H1 (cell line): Measurements from ENCODE around the gene IL16. TPM values are rescaled to one million over a fixed set of nuclear protein-coding genes. Genes with fewer than 3 reads are reported as not detected.

Source experiments
- CTCF ChIA-PET: fragments of 300-600 bp; sonication (Branson Sonifier 250); formaldehyde crosslinking; loops from one replicate; lab custom pipeline; 2021; ENCODE audit not compliant: partially characterized antibody; lab: Charles Lee
- POLR2A ChIA-PET: fragments of 300-600 bp; sonication (Branson Sonifier 250); formaldehyde crosslinking; loops from one replicate; lab custom pipeline; 2021; ENCODE audit warnings: inconsistent platforms; ENCODE audit not compliant: partially characterized antibody; lab: Charles Lee
- DNase-seq, 2 experiments: peaks; one replicate each; pipeline versions ENCODE4 v3.0.0 to v3.0.0-alpha.2; 2010 to 2022; ENCODE audit warnings: low spot score in 2 of 2, low read depth in 1 of 2, mixed read lengths in 1 of 2
- FAIRE-seq: peaks from 2 replicates; lab custom pipeline; 2011; peaks lifted over from hg19 to GRCh38; lab: Jason Lieb, UNC
- H2AFZ ChIP-seq: 2 replicates; pipeline ENCODE4 v1.8.1; 2012; ENCODE audit warnings: low read length, inconsistent platforms
- H2AK5ac ChIP-seq: 2 replicates; pipeline ENCODE4 v1.6.1; 2013; ENCODE audit warnings: low read depth, low read length
- H2BK120ac ChIP-seq: replicated peaks from 2 replicates; pipeline ENCODE3; 2013; ENCODE audit warnings: low read depth, low read length, inconsistent platforms
- H2BK12ac ChIP-seq: 2 replicates; pipeline ENCODE4 v1.6.1; 2013; ENCODE audit warnings: low read depth, low read length
- H2BK15ac ChIP-seq: 2 replicates; pipeline ENCODE4 v1.6.1; 2013; ENCODE audit warnings: low read length
- H2BK20ac ChIP-seq: 2 replicates; pipeline ENCODE4 v1.6.1; 2013; ENCODE audit warnings: low read length
- H2BK5ac ChIP-seq: 2 replicates; pipeline ENCODE4 v1.6.1; 2013; ENCODE audit warnings: low read depth, low read length
- H3K14ac ChIP-seq: 2 replicates; pipeline ENCODE4 v1.6.1; 2013; ENCODE audit warnings: inconsistent platforms; ENCODE audit not compliant: insufficient read length
- H3K18ac ChIP-seq: 2 replicates; pipeline ENCODE4 v1.6.1; 2013; ENCODE audit warnings: low read length; ENCODE audit errors: extremely low read depth
- H3K23ac ChIP-seq: 2 replicates; pipeline ENCODE4 v1.6.1; 2013; ENCODE audit warnings: inconsistent platforms; ENCODE audit not compliant: insufficient read length
- H3K23me2 ChIP-seq: 2 replicates; pipeline ENCODE4 v1.6.1; 2013; ENCODE audit warnings: low read depth, low read length
- H3K27ac ChIP-seq: 2 replicates; pipeline ENCODE4 v1.6.1; 2011; ENCODE audit warnings: low read depth, low read length, inconsistent platforms
- H3K27me3 ChIP-seq, 4 experiments: replicated peaks in 1 of 4; 1 replicate in 1 of 4; 2 replicates in 3 of 4; pipeline versions ENCODE4 v1.6.1 to v1.8.1; 2011 to 2013; ENCODE audit warnings: low read length in 3 of 4, mild to moderate bottlenecking in 3 of 4, inconsistent platforms in 2 of 4, mixed read lengths in 2 of 4, moderate library complexity in 1 of 4; ENCODE audit not compliant: control insufficient read depth in 3 of 4, insufficient read depth in 3 of 4; ENCODE audit errors: extremely low read depth in 1 of 4
- H3K36me3 ChIP-seq, 4 experiments: 2 replicates each; pipeline versions ENCODE4 v1.6.1 to v1.8.1; 2011 to 2013; ENCODE audit warnings: mild to moderate bottlenecking in 4 of 4, low read length in 3 of 4, moderate library complexity in 2 of 4, control low read depth in 1 of 4, inconsistent platforms in 1 of 4; ENCODE audit not compliant: insufficient read depth in 4 of 4, control insufficient read depth in 2 of 4
- H3K4ac ChIP-seq: replicated peaks from 2 replicates; pipeline ENCODE3; 2013; ENCODE audit warnings: low read length, low read depth, mixed read lengths, inconsistent platforms; ENCODE audit not compliant: insufficient read length
- H3K4me1 ChIP-seq, 4 experiments: replicated peaks in 1 of 4; 1 replicate in 1 of 4; 2 replicates in 3 of 4; pipeline versions ENCODE4 v1.6.1 to v1.8.1; 2011 to 2013; ENCODE audit warnings: low read length in 3 of 4, inconsistent platforms in 2 of 4, mixed read lengths in 1 of 4; ENCODE audit not compliant: insufficient read depth in 4 of 4, control insufficient read depth in 3 of 4
- H3K4me2 ChIP-seq, 2 experiments: 2 replicates each; pipeline versions ENCODE4 v1.6.1 to v1.8.1; 2011 to 2013; ENCODE audit warnings: low read depth in 2 of 2, low read length in 2 of 2, control low read depth in 1 of 2, inconsistent platforms in 1 of 2, mild to moderate bottlenecking in 1 of 2; ENCODE audit not compliant: insufficient read depth in 1 of 2
- H3K4me3 ChIP-seq, 4 experiments: fragments of 200-600, 300-600 bp in 1 of 4; sonication (generic), shearing (Covaris generic), sonication (Bioruptor Twin) in 1 of 4; 2 replicates each; pipeline versions ENCODE4 v1.5.1 to v1.8.1; 2011 to 2016; ENCODE audit warnings: low read length in 4 of 4, low read depth in 3 of 4, control low read depth in 2 of 4, inconsistent platforms in 2 of 4, mild to moderate bottlenecking in 2 of 4, mixed read lengths in 1 of 4, moderate library complexity in 1 of 4; ENCODE audit not compliant: insufficient read depth in 2 of 4; ENCODE audit errors: extremely low read depth in 1 of 4
- H3K56ac ChIP-seq: replicated peaks from 2 replicates; pipeline ENCODE3; 2013; ENCODE audit warnings: low read depth, mild to moderate bottlenecking, mixed read lengths, low read length, inconsistent platforms; ENCODE audit not compliant: insufficient read length
- H3K79me1 ChIP-seq: 2 replicates; pipeline ENCODE4 v1.6.1; 2013; ENCODE audit warnings: low read depth, low read length, control low read depth
- H3K79me2 ChIP-seq, 2 experiments: 2 replicates each; pipeline versions ENCODE4 v1.6.1 to v1.8.1; 2012 to 2013; ENCODE audit warnings: low read length in 2 of 2, mild to moderate bottlenecking in 2 of 2, inconsistent platforms in 1 of 2; ENCODE audit not compliant: insufficient read depth in 2 of 2, control insufficient read depth in 1 of 2
- H3K9ac ChIP-seq, 4 experiments: replicated peaks in 1 of 4; 1 replicate in 1 of 4; 2 replicates in 3 of 4; pipeline versions ENCODE4 v1.6.1 to v1.8.1; 2011 to 2013; ENCODE audit warnings: low read depth in 3 of 4, low read length in 3 of 4, control low read depth in 2 of 4, mild to moderate bottlenecking in 2 of 4, moderate library complexity in 2 of 4, inconsistent platforms in 1 of 4; ENCODE audit errors: extremely low read depth in 1 of 4
- H3K9me3 ChIP-seq, 2 experiments: 2 replicates each; pipeline versions ENCODE4 v1.6.1 to v1.8.1; 2012 to 2013; ENCODE audit warnings: mild to moderate bottlenecking in 2 of 2, moderate library complexity in 2 of 2, control low read depth in 1 of 2, inconsistent platforms in 1 of 2, low read depth in 1 of 2, low read length in 1 of 2, mixed read lengths in 1 of 2; ENCODE audit not compliant: insufficient read depth in 2 of 2
- H4K20me1 ChIP-seq, 2 experiments: replicated peaks in 1 of 2; 2 replicates each; pipeline versions ENCODE3 to v1.8.1; 2011 to 2013; ENCODE audit warnings: inconsistent platforms in 2 of 2, low read length in 2 of 2, mild to moderate bottlenecking in 1 of 2; ENCODE audit not compliant: insufficient read depth in 2 of 2, control insufficient read depth in 1 of 2
- H4K5ac ChIP-seq: 2 replicates; pipeline ENCODE4 v1.6.1; 2013; ENCODE audit warnings: low read length, low read depth, mixed read lengths, inconsistent platforms; ENCODE audit not compliant: insufficient read length
- H4K8ac ChIP-seq: 2 replicates; pipeline ENCODE4 v1.8.0; 2013; ENCODE audit warnings: mild to moderate bottlenecking, moderate library complexity, low read length, inconsistent platforms; ENCODE audit not compliant: insufficient read depth; ENCODE audit errors: extremely low read depth
- H4K91ac ChIP-seq: replicated peaks from 2 replicates; pipeline ENCODE3; 2013; ENCODE audit warnings: low read length, mixed read lengths, inconsistent platforms; ENCODE audit not compliant: insufficient read length
- CREB1 ChIP-seq: IDR thresholded peaks from 2 replicates; pipeline ENCODE4 v1.6.1; 2012; ENCODE audit warnings: inconsistent platforms
- MAFK ChIP-seq: IDR thresholded peaks from 2 replicates; pipeline ENCODE4 v1.6.1; 2012; ENCODE audit warnings: low read depth, mild to moderate bottlenecking, improper control_type of control experiment, low read length
- POLR2AphosphoS5 ChIP-seq: IDR thresholded peaks from 2 replicates; pipeline ENCODE4 v1.6.1; 2011; ENCODE audit warnings: low read depth, low read length
- RFX5 ChIP-seq: IDR thresholded peaks from 2 replicates; pipeline ENCODE4 v1.6.1; 2011; ENCODE audit warnings: low read depth, low read length, improper control_type of control experiment, borderline replicate concordance
- RXRA ChIP-seq: IDR thresholded peaks from 2 replicates; pipeline ENCODE4 v1.6.1; 2011; ENCODE audit warnings: low read depth, mild to moderate bottlenecking, low read length, moderate library complexity; ENCODE audit not compliant: insufficient read depth
- WGBS, 2 experiments: shearing (Covaris generic) in 1 of 2; methylation state at CpG; one replicate each; pipeline versions ENCODE4 v1.1.6 to v1.1.7; 2013 to 2015; ENCODE audit warnings: low lambda C conversion rate in 2 of 2, mixed read lengths in 2 of 2, inconsistent platforms in 1 of 2, low coverage in 1 of 2, missing lambda C conversion rate in 1 of 2; ENCODE audit not compliant: insufficient replicate concordance in 2 of 2, insufficient coverage in 1 of 2, insufficient read length in 1 of 2; ENCODE audit errors: extremely low coverage in 1 of 2, missing lambda C conversion rate in 1 of 2; 5-methylcytosine and 5-hydroxymethylcytosine counted together
- polyA plus RNA-seq, 7 experiments: library from polyadenylated mRNA; depleted of rRNA in 3 of 7; stranded (reverse) in 5 of 7; unstranded in 2 of 7; fragments of >200 nt in 5 of 7; fragments of 200-250 nt in 2 of 7; gene quantifications; 1 replicate in 5 of 7; 2 replicates in 1 of 7; 4 replicates in 1 of 7; pipeline versions ENCODE4 v1.2.1 to v1.2.3, GENCODE V29; 2011 to 2013; ENCODE audit warnings: missing spikeins in 2 of 7, mixed read lengths in 2 of 7
- total RNA-seq: library from RNA; stranded (reverse); fragmentation: NEBNext Ultra II Directional; extraction: Animal tissue kit (Norgen Biotek cat#: 25700); gene quantifications from 2 replicates; pipeline ENCODE4 v1.2.1, GENCODE V29; 2021
- TF ChIP-seq, protein P1 (sequence below): IDR thresholded peaks from 2 replicates; pipeline ENCODE4 v1.6.1; 2012; ENCODE audit warnings: low read length, inconsistent platforms

The IL16 gene
- total and polyA plus RNA-seq, 2 of the 8 experiments (the other 6 are each of a cell fraction or from before 2014, with no cell fraction given), result 0.03 to 0.09 TPM

DNA sequence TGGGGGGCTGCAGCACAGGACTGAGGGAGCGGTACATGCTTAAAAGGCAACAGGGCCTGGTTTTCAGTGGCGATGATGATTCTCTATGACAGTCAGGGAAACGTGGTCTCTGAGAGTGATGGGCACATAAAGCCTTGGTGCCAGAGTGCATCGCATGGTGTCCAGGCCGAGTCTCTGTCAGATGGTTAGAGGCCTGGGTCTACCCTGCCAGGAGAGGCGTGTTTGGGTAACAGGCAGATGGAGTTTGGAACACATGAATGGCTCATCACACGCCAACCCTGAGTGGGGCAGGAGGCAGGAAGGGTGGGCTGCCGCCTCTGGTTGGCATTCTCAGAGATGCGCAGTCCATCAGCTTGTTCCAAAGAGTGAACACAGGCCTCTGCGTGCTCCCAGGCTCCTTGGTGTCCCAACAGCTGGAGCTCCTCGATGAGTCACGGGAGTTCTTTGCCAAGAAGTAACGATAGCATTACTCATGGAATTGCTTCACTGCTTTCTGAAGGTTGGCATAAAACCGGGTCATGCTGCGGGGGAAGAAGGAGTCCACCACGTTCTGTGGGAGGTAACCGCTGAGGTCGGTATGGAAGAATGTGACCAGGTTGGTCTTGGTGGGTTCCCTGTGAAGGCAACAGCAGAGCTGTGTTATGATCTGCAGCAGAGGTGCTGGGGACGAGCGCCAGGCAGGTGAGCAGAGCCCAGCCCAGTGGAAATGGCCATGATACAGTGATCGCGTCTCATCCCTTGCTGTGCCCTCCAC is 116.3 kb downstream of the IL16 start:
- Histone ChIP-seq H3K14ac (no peak overlapping the region), H2BK120ac (no peak overlapping the region), H3K36me3 (peaks cover 3 to 16% (median 8%) of the 10 kb centered on the region in 4 experiments; a peak in 6 of 8 replicates), H3K79me2 (no peaks in the 10 kb centered on the region), H2BK12ac (no peak overlapping the region), H2BK15ac (no peak overlapping the region), H3K79me1 (no peaks in the 10 kb centered on the region), H3K4me1 (no peaks in the 10 kb centered on the region), H4K91ac (no peak overlapping the region), H3K9ac (no peak overlapping the region), H3K27ac (no peak overlapping the region), H2BK5ac (no peak overlapping the region), H3K18ac (no peak overlapping the region), H3K9me3 (no peaks in the 10 kb centered on the region), H2AK5ac (no peak overlapping the region), H4K5ac (no peak overlapping the region), H3K4ac (no peak overlapping the region), H3K4me2 (no peak overlapping the region), H3K56ac (no peak overlapping the region), H2BK20ac (no peak overlapping the region), H2AFZ (no peak overlapping the region), H3K23me2 (no peaks in the 10 kb centered on the region), H4K20me1 (no peaks in the 10 kb centered on the region), H4K8ac (no peak overlapping the region), H3K4me3 (no peak overlapping the region), H3K27me3 (no peaks in the 10 kb centered on the region), H3K23ac (no peak overlapping the region)
- 88% methylated on average over 22 of the region's 22 CpGs; no CpG with 5 or more reads in 1 of the 2 experiments for WGBS, 2 experiments
- ChIA-PET CTCF (no interaction called here), POLR2A (interaction anchor here (0.8 kb wide), 1 partner anchor 10 kb away, joined by 3 read pairs; no protein-coding TSS in a partner anchor)
- no peak for TF ChIP-seq RFX5
- TF ChIP-seq RXRA, result no peak
- TF ChIP-seq, protein P1, sequence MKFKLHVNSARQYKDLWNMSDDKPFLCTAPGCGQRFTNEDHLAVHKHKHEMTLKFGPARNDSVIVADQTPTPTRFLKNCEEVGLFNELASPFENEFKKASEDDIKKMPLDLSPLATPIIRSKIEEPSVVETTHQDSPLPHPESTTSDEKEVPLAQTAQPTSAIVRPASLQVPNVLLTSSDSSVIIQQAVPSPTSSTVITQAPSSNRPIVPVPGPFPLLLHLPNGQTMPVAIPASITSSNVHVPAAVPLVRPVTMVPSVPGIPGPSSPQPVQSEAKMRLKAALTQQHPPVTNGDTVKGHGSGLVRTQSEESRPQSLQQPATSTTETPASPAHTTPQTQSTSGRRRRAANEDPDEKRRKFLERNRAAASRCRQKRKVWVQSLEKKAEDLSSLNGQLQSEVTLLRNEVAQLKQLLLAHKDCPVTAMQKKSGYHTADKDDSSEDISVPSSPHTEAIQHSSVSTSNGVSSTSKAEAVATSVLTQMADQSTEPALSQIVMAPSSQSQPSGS, result no peak
- TF ChIP-seq MAFK, result no peak
- no peak for TF ChIP-seq POLR2AphosphoS5
- no peak for TF ChIP-seq CREB1
- no peak for DNase-seq
- FAIRE-seq, result no peak
